Measurements from ENCODE around the gene HTR1E. TPM values are rescaled to one million over a fixed set of nuclear protein-coding genes. Genes with fewer than 3 reads are reported as not detected.

Gene HTR1E
- total RNA-seq, 2 experiments from 2014 or later, result not detected

- H3K27me3 Mint-ChIP-seq, result no peaks in the 10 kb centered on the region
- H3K9me3 Mint-ChIP-seq, result peaks cover 4% of the 10 kb centered on the region
- no peak overlapping the region for H3K4me3 Mint-ChIP-seq
- H3K36me3 Mint-ChIP-seq (ENCODE audit: low read depth), result no peaks in the 10 kb centered on the region
- H3K4me1 Mint-ChIP-seq, result no peaks in the 10 kb centered on the region
- no peak for DNase-seq
- POLR2A ChIA-PET, result no interaction called here
- CTCF ChIA-PET, result no interaction called here
- no peak overlapping the region for H3K27ac Mint-ChIP-seq
These were observed 74.7 kb downstream of the HTR1E start for GRCh38 chr6:87012035-87012434.

- Mint-ChIP-seq H3K4me3 (no peak overlapping the region), H3K27ac (no peak overlapping the region), H3K4me1 (no peaks in the 10 kb centered on the region), H3K9me3 (peaks cover 4% of the 10 kb centered on the region), H3K27me3 (no peaks in the 10 kb centered on the region), H3K36me3 (ENCODE audit: low read depth) (no peaks in the 10 kb centered on the region)
- ChIA-PET CTCF (no interaction called here), POLR2A (interaction anchor here (0.7 kb wide), 1 partner anchor 1064 kb away, joined by 5 read pairs; no protein-coding TSS in a partner anchor)
- no peak for DNase-seq
These were observed 75.4 kb downstream of the HTR1E start for GRCh38 chr6:87012743-87013142.

GRCh38 chr6:87016772-87017171 is 79.4 kb downstream of the HTR1E start:
- H3K36me3 Mint-ChIP-seq (ENCODE audit: low read depth), result no peaks in the 10 kb centered on the region
- no peaks in the 10 kb centered on the region for H3K27me3 Mint-ChIP-seq
- no peaks in the 10 kb centered on the region for H3K9me3 Mint-ChIP-seq
- ChIA-PET POLR2A (no interaction called here), CTCF (no interaction called here)
- H3K27ac Mint-ChIP-seq, result no peak overlapping the region
- no peaks in the 10 kb centered on the region for H3K4me1 Mint-ChIP-seq
- no peak overlapping the region for H3K4me3 Mint-ChIP-seq
- DNase-seq, result no peak

- Mint-ChIP-seq H3K36me3 (ENCODE audit: low read depth) (no peaks in the 10 kb centered on the region), H3K9me3 (no peaks in the 10 kb centered on the region), H3K27ac (no peak overlapping the region), H3K4me3 (no peak overlapping the region), H3K4me1 (no peaks in the 10 kb centered on the region), H3K27me3 (peaks cover 9% of the 10 kb centered on the region)
- DNase-seq, result no peak
- POLR2A ChIA-PET, result no interaction called here
- CTCF ChIA-PET, result no interaction called here
These were observed 89.7 kb downstream of the HTR1E start for GRCh38 chr6:87027021-87027420.

- ChIA-PET CTCF (no interaction called here), POLR2A (no interaction called here)
- DNase-seq, result no peak
- Mint-ChIP-seq H3K36me3 (ENCODE audit: low read depth) (no peaks in the 10 kb centered on the region), H3K4me1 (no peaks in the 10 kb centered on the region), H3K27ac (no peak overlapping the region), H3K4me3 (no peak overlapping the region), H3K27me3 (peaks cover 5% of the 10 kb centered on the region), H3K9me3 (no peaks in the 10 kb centered on the region)
These were observed 92.5 kb downstream of the HTR1E start for GRCh38 chr6:87029711-87030314.

DNA sequence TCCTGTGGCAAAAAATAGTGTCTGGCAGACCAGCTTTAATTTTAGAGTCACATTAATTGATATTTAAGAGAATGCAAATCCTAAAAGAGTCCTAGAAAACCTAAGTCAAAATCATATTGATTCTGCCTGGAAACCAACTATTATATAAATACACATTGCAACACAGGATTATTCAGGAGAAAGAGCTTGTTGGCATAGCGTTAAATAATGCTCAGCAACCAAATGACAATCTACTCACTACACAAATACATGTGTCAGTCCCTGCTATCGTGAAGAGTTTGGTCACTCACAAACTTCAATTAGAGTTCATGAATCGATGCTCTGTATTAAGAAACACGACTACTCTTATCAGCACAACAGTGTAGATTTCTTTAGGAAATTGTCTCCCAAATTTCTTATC is 103.4 kb downstream of the HTR1E start:
- ChIA-PET CTCF (no interaction called here), POLR2A (no interaction called here)
- no peaks in the 10 kb centered on the region for H3K4me1 Mint-ChIP-seq
- no peak overlapping the region for H3K4me3 Mint-ChIP-seq
- DNase-seq, result no peak
- H3K36me3 Mint-ChIP-seq (ENCODE audit: low read depth), result no peaks in the 10 kb centered on the region
- H3K27me3 Mint-ChIP-seq, result no peaks in the 10 kb centered on the region
- no peaks in the 10 kb centered on the region for H3K9me3 Mint-ChIP-seq
- no peak overlapping the region for H3K27ac Mint-ChIP-seq

GRCh38 chr6:87045521-87046075 is 108.3 kb downstream of the HTR1E start:
- H3K4me3 Mint-ChIP-seq, result no peak overlapping the region
- POLR2A ChIA-PET, result no interaction called here
- CTCF ChIA-PET, result interaction anchor here (0.6 kb wide), 1 partner anchor 8 kb away, joined by 3 read pairs; no protein-coding TSS in a partner anchor

DNA sequence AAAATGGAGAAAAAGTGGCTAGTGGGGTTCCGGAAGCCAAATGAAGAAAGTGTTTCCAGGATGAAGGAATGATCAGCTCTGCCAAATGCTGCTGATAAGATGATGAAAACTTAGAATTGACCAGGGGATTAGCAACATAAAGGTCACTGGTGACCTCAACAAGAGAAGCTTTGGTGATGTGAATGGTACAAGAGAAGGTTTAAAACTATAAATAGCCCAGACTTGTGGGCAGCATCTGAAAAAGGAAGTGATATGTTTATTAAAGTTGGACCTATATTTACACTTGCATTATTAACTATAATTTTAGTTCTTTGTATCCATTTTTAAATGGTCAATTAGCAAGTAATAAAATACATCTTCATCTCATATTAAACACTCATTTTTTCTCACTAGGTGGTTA is 112.5 kb downstream of the HTR1E start:
- no peak overlapping the region for H3K27ac Mint-ChIP-seq
- ChIA-PET POLR2A (no interaction called here), CTCF (interaction anchor here (0.6 kb wide), 1 partner anchor 487 kb away, joined by 3 read pairs; no protein-coding TSS in a partner anchor)
- no peak for DNase-seq
- no peaks in the 10 kb centered on the region for H3K9me3 Mint-ChIP-seq
- H3K36me3 Mint-ChIP-seq (ENCODE audit: low read depth), result no peaks in the 10 kb centered on the region
- peaks cover 21% of the 10 kb centered on the region for H3K27me3 Mint-ChIP-seq
- H3K4me3 Mint-ChIP-seq, result no peak overlapping the region
- no peaks in the 10 kb centered on the region for H3K4me1 Mint-ChIP-seq

More at GRCh38 chr6:87045521-87046075, 108.3 kb downstream of the HTR1E start:
- DNase-seq, result no peak
- H3K9me3 Mint-ChIP-seq, result no peaks in the 10 kb centered on the region
- no peak overlapping the region for H3K27ac Mint-ChIP-seq
- H3K27me3 Mint-ChIP-seq, result peaks cover 17% of the 10 kb centered on the region
- H3K4me1 Mint-ChIP-seq, result no peaks in the 10 kb centered on the region
- no peaks in the 10 kb centered on the region for H3K36me3 Mint-ChIP-seq (ENCODE audit: low read depth)

GRCh38 chr6:87053312-87053711 is 116.0 kb downstream of the HTR1E start:
- ChIA-PET POLR2A (no interaction called here), CTCF (interaction anchor here (0.6 kb wide), 1 partner anchor 134 kb away, joined by 3 read pairs; no protein-coding TSS in a partner anchor)
- DNase-seq, result no peak
- Mint-ChIP-seq H3K4me3 (no peak overlapping the region), H3K36me3 (ENCODE audit: low read depth) (no peaks in the 10 kb centered on the region), H3K27ac (no peak overlapping the region), H3K9me3 (no peaks in the 10 kb centered on the region), H3K27me3 (peaks cover 30% of the 10 kb centered on the region), H3K4me1 (no peaks in the 10 kb centered on the region)

DNA sequence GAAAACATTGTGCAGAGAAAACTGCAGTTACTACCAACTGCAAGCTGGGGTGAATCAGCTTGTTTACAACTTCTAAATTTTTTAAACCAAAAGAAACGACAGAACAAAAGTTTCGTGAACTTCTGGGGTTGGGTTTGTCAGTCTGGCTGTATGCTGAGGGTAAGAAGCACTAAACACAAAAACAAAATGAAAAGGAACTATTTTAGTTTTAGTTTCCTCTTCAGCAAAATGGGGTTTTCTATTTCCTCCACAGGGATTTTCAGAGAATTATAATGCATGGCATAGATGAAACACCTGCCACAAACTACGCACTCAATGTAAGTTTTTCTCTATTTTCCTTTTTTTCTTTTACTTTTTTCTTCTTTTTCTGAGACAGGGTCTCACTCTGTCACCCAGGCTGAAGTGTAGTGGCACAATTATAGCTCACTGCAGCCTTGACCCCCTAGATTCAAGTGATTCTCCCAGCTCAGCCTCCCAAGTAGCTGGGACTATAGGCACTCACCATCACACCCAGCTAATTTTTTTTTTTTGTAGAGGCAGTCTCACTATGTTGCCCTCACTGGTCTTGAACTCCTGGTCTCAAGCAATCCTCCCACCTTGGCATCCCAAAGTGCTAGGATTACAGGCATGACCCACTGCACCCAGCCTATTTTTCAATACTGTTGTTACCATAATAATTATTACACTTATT is 117.0 kb downstream of the HTR1E start:
- Mint-ChIP-seq H3K27ac (no peak overlapping the region), H3K4me1 (no peaks in the 10 kb centered on the region), H3K9me3 (no peaks in the 10 kb centered on the region), H3K27me3 (peaks cover 23% of the 10 kb centered on the region), H3K36me3 (ENCODE audit: low read depth) (no peaks in the 10 kb centered on the region), H3K4me3 (no peak overlapping the region)
- ChIA-PET POLR2A (no interaction called here), CTCF (interaction anchor here (0.6 to 0.9 kb wide), 3 partner anchors 8 to 285 kb away, joined by 3 to 4 read pairs (median 3); no protein-coding TSS in a partner anchor)
- no peak for DNase-seq

DNA sequence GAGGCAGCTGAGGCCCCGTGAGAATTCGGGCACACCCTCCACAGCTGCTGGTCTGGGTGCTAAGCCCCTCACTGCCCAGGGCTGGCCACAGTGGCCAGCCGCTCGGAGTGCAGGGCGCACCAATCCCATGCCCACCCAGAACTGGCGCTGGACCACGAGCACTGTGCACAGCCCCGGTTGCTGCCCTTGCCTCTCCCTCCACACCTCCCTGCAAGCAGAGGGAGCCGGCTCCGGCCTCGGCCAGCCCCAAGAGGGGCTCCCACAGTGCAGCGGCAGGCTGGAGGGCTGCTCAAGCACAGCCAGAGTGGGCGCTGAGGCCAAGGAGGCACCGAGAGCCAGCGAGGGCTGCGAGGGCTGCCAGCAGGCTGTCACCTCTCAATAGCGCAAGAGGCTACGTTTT is 122.6 kb downstream of the HTR1E start:
- DNase-seq, result no peak
- Mint-ChIP-seq H3K9me3 (no peaks in the 10 kb centered on the region), H3K4me1 (no peaks in the 10 kb centered on the region), H3K27ac (no peak overlapping the region), H3K36me3 (ENCODE audit: low read depth) (no peaks in the 10 kb centered on the region), H3K27me3 (peaks cover 22% of the 10 kb centered on the region), H3K4me3 (no peak overlapping the region)
- ChIA-PET CTCF (no interaction called here), POLR2A (no interaction called here)

- H3K36me3 Mint-ChIP-seq (ENCODE audit: low read depth), result no peaks in the 10 kb centered on the region
- H3K9me3 Mint-ChIP-seq, result no peaks in the 10 kb centered on the region
- peaks cover 4% of the 10 kb centered on the region for H3K4me1 Mint-ChIP-seq
- H3K4me3 Mint-ChIP-seq, result no peak overlapping the region
- ChIA-PET POLR2A (no interaction called here), CTCF (no interaction called here)
- H3K27ac Mint-ChIP-seq, result no peak overlapping the region
- no peak for DNase-seq
- H3K27me3 Mint-ChIP-seq, result peaks cover 19% of the 10 kb centered on the region
These were observed 127.8 kb downstream of the HTR1E start for GRCh38 chr6:87065117-87065516.

Measured in activated CD4-positive, alpha-beta T cell treated with anti-CD3 and anti-CD28 coated beads, Interleukin-2, amount 10 ng/mL, durations not matched to agents 7 days and 5 days (primary cell).